ENCODE measurements around the gene VARS2.

Gene VARS2

GRCh38 chr6:30931969-30932645, 18.1 kb downstream of the VARS2 start, which contains the start of gene SFTA2:
TSS of gene SFTA2 (minus strand) at chr6:30932170. CDS start at chr6:30932096, 74 bp downstream.
- no peak for DNase-seq

- DNase-seq: no peak
These were observed 18.8 kb downstream of the VARS2 start for GRCh38 chr6:30932665-30933365.

- DNase-seq: no peak
These were observed 21.0 kb downstream of the VARS2 start for GRCh38 chr6:30935018-30935417.

GRCh38 chr6:30937265-30937664, 23.2 kb downstream of the VARS2 start:
- DNase-seq: no peak

GRCh38 chr6:30938730-30939129, 24.7 kb downstream of the VARS2 start:
- no peak for DNase-seq

- no peak for DNase-seq
These were observed 25.4 kb downstream of the VARS2 start for GRCh38 chr6:30939473-30939872.

GRCh38 chr6:30940361-30940986, 26.4 kb downstream of the VARS2 start, which contains the start of gene MUCL3:
TSS of gene MUCL3 (plus strand) at chr6:30940973. CDS start at chr6:30941000, 27 bp downstream.
- no peak for DNase-seq

- DNase-seq: no peak
These were observed 28.5 kb downstream of the VARS2 start for GRCh38 chr6:30942338-30943060.

- no peak for DNase-seq
These were observed 30.0 kb downstream of the VARS2 start for GRCh38 chr6:30944051-30944450.

- no peak for DNase-seq
These were observed 31.2 kb downstream of the VARS2 start for GRCh38 chr6:30945281-30945680.

- no peak for DNase-seq
These were observed 33.2 kb downstream of the VARS2 start for GRCh38 chr6:30947231-30947630.

GRCh38 chr6:30948811-30949210, 34.8 kb downstream of the VARS2 start:
- no peak for DNase-seq

GRCh38 chr6:30951907-30952469, 38.0 kb downstream of the VARS2 start:
- DNase-seq: no peak

- no peak for DNase-seq
These were observed 40.8 kb downstream of the VARS2 start for GRCh38 chr6:30954631-30955366.

GRCh38 chr6:30955367-30956042, 41.5 kb downstream of the VARS2 start:
- DNase-seq: peak; percentile 44

GRCh38 chr6:30957716-30958115, 43.7 kb downstream of the VARS2 start:
- no peak for DNase-seq

- DNase-seq: no peak
These were observed 47.1 kb downstream of the VARS2 start for GRCh38 chr6:30960907-30961673.

- no peak for DNase-seq
These were observed 48.7 kb downstream of the VARS2 start for GRCh38 chr6:30962716-30963115.

- DNase-seq: no peak
These were observed 49.6 kb downstream of the VARS2 start for GRCh38 chr6:30963641-30964040.

GRCh38 chr6:30964075-30964474, 50.0 kb downstream of the VARS2 start:
- peak; percentile 13 for DNase-seq

Measured in central memory CD4-positive, alpha-beta T cell (primary cell).